HFF-Myc (cell line): ENCODE results near the gene AK4.
"Not testable (repeated sequence)": the region's sequence is repeated elsewhere in the genome, so short reads cannot be mapped to it uniquely, and the experiment has no call there.

Experiments
- DNase-seq: peaks from one replicate; pipeline ENCODE4 v3.0.0-alpha.2; 2011; ENCODE audit warnings: low read depth; ENCODE audit errors: extremely low read depth
- H3K4me3 ChIP-seq: replicated peaks from 2 replicates; pipeline ENCODE4 v1.5.1; 2011; ENCODE audit warnings: low read depth, mild to moderate bottlenecking, control low read depth, low read length
- CTCF ChIP-seq: IDR thresholded peaks from 2 replicates; pipeline ENCODE4 v1.5.1; 2012; ENCODE audit warnings: mild to moderate bottlenecking, low read depth, low read length, control low read depth; ENCODE audit errors: missing control alignments

Gene AK4

DNA sequence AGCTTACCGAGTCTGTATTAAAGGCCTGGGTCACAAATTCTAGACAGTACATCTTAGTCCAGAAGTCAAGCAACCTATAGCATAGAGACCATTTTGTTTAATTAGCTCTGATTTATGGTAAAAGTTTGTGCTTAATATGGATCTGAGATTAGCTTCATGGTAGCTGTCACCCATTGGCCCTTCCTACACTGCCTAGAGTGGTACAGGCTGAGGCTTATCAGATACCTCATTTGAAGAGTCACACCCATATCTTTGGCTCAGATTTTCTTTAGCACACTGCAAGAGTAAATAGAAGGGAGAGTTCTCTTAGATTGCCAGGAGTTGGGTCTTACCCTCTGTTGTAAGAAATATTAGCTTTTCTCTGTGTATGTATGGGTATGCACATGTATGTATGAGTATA lies 3.6 kb downstream of the AK4 start:
- H3K4me3 ChIP-seq = no peak overlapping the region
- no peak for TF ChIP-seq CTCF

GRCh38 chr1:65153635-65154034 lies 5.6 kb downstream of the AK4 start:
- H3K4me3 ChIP-seq = no peak overlapping the region
- no peak for TF ChIP-seq CTCF
- no peak for DNase-seq

More for the DNA sequence above, 3.6 kb downstream of the AK4 start:
- no peak for DNase-seq

GRCh38 chr1:65156910-65157545 lies 9.0 kb downstream of the AK4 start:
- no peak for TF ChIP-seq CTCF

GRCh38 chr1:65157546-65157941 lies 9.5 kb downstream of the AK4 start:
- TF ChIP-seq CTCF = no peak
- H3K4me3 ChIP-seq = no peak overlapping the region
- no peak for DNase-seq

More at GRCh38 chr1:65156910-65157545, 9.0 kb downstream of the AK4 start:
- no peak for DNase-seq
- H3K4me3 ChIP-seq = no peak overlapping the region

DNA sequence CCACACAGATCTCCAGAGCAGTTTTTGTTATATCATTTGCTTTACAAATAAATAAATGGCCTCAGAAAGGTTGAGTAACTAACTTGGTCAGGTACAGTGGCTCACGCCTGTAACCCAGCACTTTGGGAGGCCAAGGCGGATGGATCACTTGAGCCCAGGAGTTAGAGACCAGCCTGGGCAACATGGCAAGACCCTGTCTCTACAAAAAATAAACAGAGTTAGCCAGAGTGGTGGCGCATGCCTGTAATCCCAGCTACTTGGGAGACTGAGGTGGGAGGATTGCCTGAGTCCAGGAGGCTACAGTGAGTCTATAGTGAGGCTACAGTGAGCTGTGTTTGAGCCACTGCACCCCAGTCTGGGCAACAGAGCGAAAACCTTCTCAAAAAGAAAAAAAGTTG lies 11.3 kb downstream of the AK4 start:
- not testable (repeated sequence) for DNase-seq, H3K4me3 ChIP-seq

DNA sequence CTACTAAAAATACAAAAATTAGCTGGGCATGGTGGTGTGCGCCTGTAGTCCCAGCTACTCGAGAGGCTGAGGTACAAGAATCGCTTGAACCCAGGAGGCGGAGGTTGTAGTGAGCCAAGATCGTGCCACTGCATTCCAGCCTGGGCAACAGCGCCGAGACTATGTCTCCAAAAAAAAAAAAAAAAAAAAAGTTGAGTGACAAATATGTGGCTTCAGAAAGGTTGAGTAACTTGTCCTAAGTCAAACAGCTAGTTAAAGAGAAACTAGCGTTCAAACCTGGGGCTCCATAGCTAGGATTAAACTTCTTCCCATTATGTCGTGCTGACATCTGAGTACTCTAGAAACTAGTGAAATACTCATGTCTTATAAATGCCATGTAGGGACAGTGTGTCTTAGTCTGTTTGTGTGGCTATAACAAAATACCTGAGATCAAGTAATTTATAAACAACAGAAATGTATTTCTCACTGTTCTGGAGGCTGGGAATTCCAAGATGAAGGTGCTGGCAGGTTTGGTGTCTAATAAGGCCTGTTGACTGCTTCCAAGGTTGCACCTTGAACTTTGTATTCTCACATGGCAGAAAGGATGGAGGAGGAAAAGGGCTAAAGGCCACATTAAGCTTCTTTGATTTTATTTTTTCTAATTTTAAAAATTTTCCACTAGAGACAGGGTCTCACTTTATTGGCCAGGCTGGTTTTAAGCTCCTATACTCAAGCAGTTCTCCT lies 12.0 kb downstream of the AK4 start:
- no peak for DNase-seq
- no peak for TF ChIP-seq CTCF
- H3K4me3 ChIP-seq = no peak overlapping the region

DNA sequence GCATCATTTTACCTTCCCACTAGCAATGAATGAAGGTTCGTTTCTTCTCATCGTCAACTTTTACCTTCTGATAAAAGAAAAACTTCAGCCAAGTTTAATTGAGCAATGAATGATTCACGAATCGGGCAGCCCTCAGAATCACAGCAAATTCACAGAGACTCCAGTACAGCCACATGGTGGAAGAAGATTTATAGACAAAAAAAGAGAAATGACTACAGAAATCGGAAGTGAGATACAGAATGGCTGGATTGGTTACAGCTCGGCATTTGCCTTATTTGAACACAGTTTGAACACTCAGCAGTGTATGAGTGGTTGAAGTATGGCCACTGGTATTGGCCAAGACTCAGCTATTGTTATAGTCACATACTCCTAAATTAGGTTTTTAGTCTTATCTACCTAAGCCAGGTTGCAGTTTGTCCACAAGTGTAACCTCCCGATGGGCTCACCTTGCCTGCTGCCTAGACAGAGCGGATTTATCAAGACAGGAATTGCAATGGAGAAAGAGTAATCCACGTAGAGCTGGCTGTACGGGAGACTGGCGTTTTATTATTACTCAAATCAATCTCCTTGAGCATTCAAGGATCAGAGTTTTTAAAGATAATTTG lies 15.3 kb downstream of the AK4 start:
- TF ChIP-seq CTCF = no peak
- no peak overlapping the region for H3K4me3 ChIP-seq
- no peak for DNase-seq

- not testable (repeated sequence) for DNase-seq, H3K4me3 ChIP-seq
Measured at GRCh38 chr1:65164101-65164500, 16.1 kb downstream of the AK4 start.
